Measurements from ENCODE around the gene KANSL1. TPM values are rescaled to one million over a fixed set of nuclear protein-coding genes. Genes with fewer than 3 reads are reported as not detected.

KANSL1 gene
- total RNA-seq, 1 donor from 2014 or later: 61.4 TPM

- DNase-seq (ENCODE audit: low spot score): peak; percentile 14
- H3K36me3 Mint-ChIP-seq (ENCODE audit: low read depth): no peaks in the 10 kb centered on the region
- no peak overlapping the region for H3K27ac Mint-ChIP-seq (ENCODE audit: unreplicated experiment)
- no peak overlapping the region for H3K4me3 Mint-ChIP-seq (ENCODE audit: unreplicated experiment)
- TF ChIP-seq, protein P1, sequence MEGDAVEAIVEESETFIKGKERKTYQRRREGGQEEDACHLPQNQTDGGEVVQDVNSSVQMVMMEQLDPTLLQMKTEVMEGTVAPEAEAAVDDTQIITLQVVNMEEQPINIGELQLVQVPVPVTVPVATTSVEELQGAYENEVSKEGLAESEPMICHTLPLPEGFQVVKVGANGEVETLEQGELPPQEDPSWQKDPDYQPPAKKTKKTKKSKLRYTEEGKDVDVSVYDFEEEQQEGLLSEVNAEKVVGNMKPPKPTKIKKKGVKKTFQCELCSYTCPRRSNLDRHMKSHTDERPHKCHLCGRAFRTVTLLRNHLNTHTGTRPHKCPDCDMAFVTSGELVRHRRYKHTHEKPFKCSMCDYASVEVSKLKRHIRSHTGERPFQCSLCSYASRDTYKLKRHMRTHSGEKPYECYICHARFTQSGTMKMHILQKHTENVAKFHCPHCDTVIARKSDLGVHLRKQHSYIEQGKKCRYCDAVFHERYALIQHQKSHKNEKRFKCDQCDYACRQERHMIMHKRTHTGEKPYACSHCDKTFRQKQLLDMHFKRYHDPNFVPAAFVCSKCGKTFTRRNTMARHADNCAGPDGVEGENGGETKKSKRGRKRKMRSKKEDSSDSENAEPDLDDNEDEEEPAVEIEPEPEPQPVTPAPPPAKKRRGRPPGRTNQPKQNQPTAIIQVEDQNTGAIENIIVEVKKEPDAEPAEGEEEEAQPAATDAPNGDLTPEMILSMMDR (IDR thresholded peaks at IDR 0.05): no peak
- H3K9me3 Mint-ChIP-seq (ENCODE audit: low read depth): no peaks in the 10 kb centered on the region
- no peaks in the 10 kb centered on the region for H3K4me1 Mint-ChIP-seq (ENCODE audit: low read depth)
- H3K27me3 Mint-ChIP-seq (ENCODE audit: low read depth): no peaks in the 10 kb centered on the region
Observed at GRCh38 chr17:45989759-45990158, 203.5 kb downstream of the KANSL1 start.

- no peaks in the 10 kb centered on the region for H3K4me1 Mint-ChIP-seq (ENCODE audit: low read depth)
- H3K4me3 Mint-ChIP-seq (ENCODE audit: unreplicated experiment): no peak overlapping the region
- H3K27me3 Mint-ChIP-seq (ENCODE audit: low read depth): no peaks in the 10 kb centered on the region
- no peak overlapping the region for H3K27ac Mint-ChIP-seq (ENCODE audit: unreplicated experiment)
- DNase-seq (ENCODE audit: low spot score): peak; percentile 34
- no peaks in the 10 kb centered on the region for H3K9me3 Mint-ChIP-seq (ENCODE audit: low read depth)
- TF ChIP-seq, protein P1 (IDR thresholded peaks at IDR 0.05): no peak
- H3K36me3 Mint-ChIP-seq (ENCODE audit: low read depth): peaks cover 2% of the 10 kb centered on the region
Observed at GRCh38 chr17:45987706-45988105, 205.5 kb downstream of the KANSL1 start.

DNA sequence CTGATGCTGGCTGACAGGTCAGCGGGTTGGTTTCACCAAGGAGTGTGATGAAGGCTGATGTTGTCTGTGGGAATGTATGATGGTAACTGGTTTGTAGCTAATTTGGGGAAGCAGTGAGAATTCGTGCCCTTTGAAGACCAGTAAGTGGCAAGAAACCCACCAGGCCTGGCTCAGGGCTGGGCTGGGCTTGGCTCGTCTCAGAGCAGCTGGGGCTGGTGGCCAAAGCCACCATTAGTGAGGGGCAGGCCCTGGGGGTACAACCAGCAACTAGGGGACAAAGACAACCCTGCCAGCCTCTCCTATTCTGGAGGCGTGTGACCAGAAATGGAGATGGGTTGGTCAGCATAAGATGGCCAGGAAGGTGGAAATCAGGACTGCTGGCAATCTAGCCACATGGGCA is 207.2 kb downstream of the KANSL1 start:
- Mint-ChIP-seq H3K36me3 (ENCODE audit: low read depth) (peaks cover 2% of the 10 kb centered on the region), H3K27ac (ENCODE audit: unreplicated experiment) (no peak overlapping the region), H3K4me1 (ENCODE audit: low read depth) (no peaks in the 10 kb centered on the region), H3K9me3 (ENCODE audit: low read depth) (no peaks in the 10 kb centered on the region), H3K27me3 (ENCODE audit: low read depth) (peaks cover 2% of the 10 kb centered on the region), H3K4me3 (ENCODE audit: unreplicated experiment) (no peak overlapping the region)
- DNase-seq (ENCODE audit: low spot score): peak; percentile 34
- TF ChIP-seq, protein P1 (IDR thresholded peaks at IDR 0.05): no peak

DNA sequence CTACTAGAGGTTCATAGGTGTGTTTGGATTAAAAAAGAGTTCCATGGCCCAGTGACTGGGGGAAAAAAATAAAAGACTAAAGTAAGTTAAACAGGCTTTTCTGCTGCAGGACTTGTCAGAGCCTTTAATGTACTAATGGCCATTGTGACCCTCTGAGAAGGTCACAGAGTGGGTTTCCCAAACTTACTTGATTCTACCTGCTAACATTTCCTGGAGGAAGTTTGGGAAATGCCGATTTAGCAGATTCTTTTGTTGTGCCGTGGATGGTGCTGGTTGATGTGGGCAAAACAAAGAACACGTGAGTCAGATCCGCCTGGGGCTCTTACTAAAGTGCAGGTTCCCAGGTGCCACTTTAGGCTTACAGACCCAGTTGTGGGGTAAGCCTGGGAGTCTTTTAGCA is 207.8 kb downstream of the KANSL1 start:
- H3K27ac Mint-ChIP-seq (ENCODE audit: unreplicated experiment): no peak overlapping the region
- no peaks in the 10 kb centered on the region for H3K4me1 Mint-ChIP-seq (ENCODE audit: low read depth)
- H3K36me3 Mint-ChIP-seq (ENCODE audit: low read depth): peaks cover 2% of the 10 kb centered on the region
- peaks cover 2% of the 10 kb centered on the region for H3K27me3 Mint-ChIP-seq (ENCODE audit: low read depth)
- TF ChIP-seq, protein P1 (IDR thresholded peaks at IDR 0.05): no peak
- no peaks in the 10 kb centered on the region for H3K9me3 Mint-ChIP-seq (ENCODE audit: low read depth)
- DNase-seq (ENCODE audit: low spot score): no peak
- H3K4me3 Mint-ChIP-seq (ENCODE audit: unreplicated experiment): no peak overlapping the region

DNA sequence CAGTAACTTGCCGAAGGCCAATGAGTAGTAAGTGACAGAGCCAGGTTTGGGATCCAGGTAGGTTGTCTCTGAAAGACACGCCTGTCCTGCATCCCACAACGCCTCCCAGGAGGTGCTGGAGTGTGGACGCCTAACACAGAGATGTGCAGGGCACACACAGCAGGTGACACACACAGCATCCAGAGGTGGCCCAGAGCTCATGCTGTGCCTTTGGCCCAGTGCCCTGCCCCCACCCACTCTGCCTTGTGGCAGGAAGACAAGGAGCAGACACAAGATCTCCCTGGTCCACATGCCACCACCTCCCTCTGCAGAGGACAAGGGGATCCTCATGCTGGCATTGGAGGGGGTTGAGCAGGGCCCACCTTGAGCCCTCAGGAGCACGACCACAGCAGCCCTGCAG is 208.9 kb downstream of the KANSL1 start:
- Mint-ChIP-seq H3K27me3 (ENCODE audit: low read depth) (peaks cover 2% of the 10 kb centered on the region), H3K27ac (ENCODE audit: unreplicated experiment) (no peak overlapping the region), H3K4me1 (ENCODE audit: low read depth) (no peaks in the 10 kb centered on the region), H3K9me3 (ENCODE audit: low read depth) (no peaks in the 10 kb centered on the region), H3K36me3 (ENCODE audit: low read depth) (peaks cover 2% of the 10 kb centered on the region), H3K4me3 (ENCODE audit: unreplicated experiment) (no peak overlapping the region)
- TF ChIP-seq, protein P1 (IDR thresholded peaks at IDR 0.05): no peak
- DNase-seq (ENCODE audit: low spot score): peak; percentile 71
